CD4-positive, alpha-beta T cell (primary cell): ENCODE results near the gene UQCRQ. TPM values are rescaled to one million over a fixed set of nuclear protein-coding genes. Genes with fewer than 3 reads are reported as not detected.
A peak's percentile ranks its signal among the peaks of the same experiment; 100 is the strongest.

ENCODE experiments used
- ATAC-seq: fragments of 200-7000 bp; cut with Tn5 transposase; one replicate; pipeline ENCODE4 v1.10.0; 2022; ENCODE audit warnings: mild to moderate bottlenecking; ENCODE audit not compliant: poor library complexity
- CTCF ChIA-PET: fragments of 350-600 bp; sonication (Branson Sonifier 250); formaldehyde crosslinking; loops from one replicate; lab custom pipeline; 2021; ENCODE audit warnings: antibody characterized with exemption, inconsistent platforms; lab: Charles Lee
- POLR2A ChIA-PET: fragments of 350-600 bp; sonication (Branson Sonifier 250); formaldehyde crosslinking; loops from one replicate; lab custom pipeline; 2021; ENCODE audit warnings: antibody characterized with exemption, inconsistent platforms; lab: Charles Lee
- DNase-seq, 14 experiments: peaks; one replicate each; pipeline ENCODE4 v3.0.0-alpha.2; 2013 to 2020; ENCODE audit warnings: mixed read lengths in 2 of 14
- H3K27ac ChIP-seq, 2 donors: one replicate each; pipeline versions ENCODE4 v1.5.1 to v1.7.0; 2013; ENCODE audit warnings: low read length in 2 of 2, low read depth in 1 of 2, mild to moderate bottlenecking in 1 of 2
- H3K27me3 ChIP-seq, 2 experiments: 1 replicate in 1 of 2; 2 replicates in 1 of 2; pipeline versions ENCODE4 v1.6.1 to v1.7.0; 2013; ENCODE audit warnings: low read length in 2 of 2, control low read depth in 1 of 2, mild to moderate bottlenecking in 1 of 2, moderate library complexity in 1 of 2; ENCODE audit not compliant: insufficient read depth in 2 of 2, control insufficient read depth in 1 of 2
- H3K36me3 ChIP-seq: one replicate; pipeline ENCODE4 v1.6.1; 2013; ENCODE audit warnings: low read length, control low read depth; ENCODE audit not compliant: insufficient read depth
- H3K4me1 ChIP-seq: one replicate; pipeline ENCODE4 v1.6.1; 2013; ENCODE audit warnings: low read length, control low read depth; ENCODE audit not compliant: insufficient read depth
- H3K4me3 ChIP-seq: one replicate; pipeline ENCODE4 v1.5.1; 2013; ENCODE audit warnings: mild to moderate bottlenecking, low read length, moderate library complexity
- H3K9me3 ChIP-seq, 2 experiments: 1 replicate in 1 of 2; 2 replicates in 1 of 2; pipeline versions ENCODE4 v1.6.1 to v1.7.0; 2013; ENCODE audit warnings: low read length in 2 of 2, mild to moderate bottlenecking in 2 of 2, control low read depth in 1 of 2, moderate library complexity in 1 of 2; ENCODE audit not compliant: control insufficient read depth in 1 of 2, insufficient read depth in 1 of 2
- H3K27ac Mint-ChIP-seq: one replicate; pipeline ENCODE4 v1.8.0; 2020; ENCODE audit warnings: mixed read lengths
- H3K27me3 Mint-ChIP-seq: one replicate; pipeline ENCODE4 v1.8.0; 2021; ENCODE audit warnings: mixed read lengths
- H3K36me3 Mint-ChIP-seq: one replicate; pipeline ENCODE4 v1.8.0; 2021; ENCODE audit warnings: low read depth, mixed read lengths
- H3K4me1 Mint-ChIP-seq: one replicate; pipeline ENCODE4 v1.8.0; 2021; ENCODE audit warnings: low read depth, mixed read lengths
- H3K4me3 Mint-ChIP-seq: one replicate; pipeline ENCODE4 v1.8.0; 2020; ENCODE audit warnings: mild to moderate bottlenecking, mixed read lengths
- H3K9me3 Mint-ChIP-seq: one replicate; pipeline ENCODE4 v1.8.0; 2020; ENCODE audit warnings: mixed read lengths
- intact Hi-C, 2 experiments: fragments of 100-400 bp; cut with DNase I in 1 of 2; cut with micrococcal nuclease in 1 of 2; formaldehyde crosslinking; loops; one replicate each; pipeline versions ENCODE4 v1.15.1 to v1.9.0; 2023 to 2025; cut with DNase I, micrococcal nuclease
- total RNA-seq, 174 experiments: library from RNA in 2 of 174; stranded (reverse) in 2 of 174; gene quantifications; one replicate each; pipeline ENCODE4 v1.2.3 and lab custom pipeline; 2021 to 2026
- TF ChIP-seq, protein P1 (sequence below): fragments of 200-600 bp; IDR thresholded peaks from one replicate; pipeline ENCODE4 v1.8.0; 2022; ENCODE audit warnings: antibody characterized with exemption, mild to moderate bottlenecking

Gene UQCRQ
- total RNA-seq, 2 experiments from 2014 or later: 119 to 132 TPM

DNA sequence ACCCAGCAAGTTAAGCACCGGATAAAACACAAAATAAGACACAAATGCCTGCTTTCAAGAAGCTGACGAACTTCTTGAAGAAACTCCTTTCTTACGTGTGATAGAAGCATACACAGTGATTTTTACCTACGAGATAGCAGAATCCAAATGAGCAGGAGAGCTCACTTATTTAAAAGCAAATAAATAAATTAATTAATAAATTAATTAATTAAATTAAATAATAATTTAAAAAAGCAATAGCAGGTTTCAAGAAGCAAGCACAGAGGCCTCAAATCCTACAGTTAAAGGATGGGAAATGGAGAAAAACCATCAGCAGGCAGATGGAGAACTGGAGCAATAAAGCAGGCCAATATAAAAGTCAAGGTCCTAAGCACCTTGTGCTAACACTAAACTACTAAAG lies 24.4 kb downstream of the UQCRQ start:
- ATAC-seq (no peak), DNase-seq (no peak)
- POLR2A ChIA-PET: no interaction called here
- no peak overlapping the region for H3K27ac Mint-ChIP-seq
- H3K36me3 Mint-ChIP-seq: peaks cover 88% of the 10 kb centered on the region
- Histone ChIP-seq H3K9me3 (no peaks in the 10 kb centered on the region), H3K27ac (no peak overlapping the region), H3K27me3 (no peaks in the 10 kb centered on the region), H3K4me3 (no peak overlapping the region), H3K4me1 (no peaks in the 10 kb centered on the region), H3K36me3 (peaks cover 93% of the 10 kb centered on the region)
- no peaks in the 10 kb centered on the region for H3K4me1 Mint-ChIP-seq
- no peak overlapping the region for H3K4me3 Mint-ChIP-seq
- intact Hi-C loops: no loop called here
- no peaks in the 10 kb centered on the region for H3K9me3 Mint-ChIP-seq
- H3K27me3 Mint-ChIP-seq: no peaks in the 10 kb centered on the region
- TF ChIP-seq, protein P1, sequence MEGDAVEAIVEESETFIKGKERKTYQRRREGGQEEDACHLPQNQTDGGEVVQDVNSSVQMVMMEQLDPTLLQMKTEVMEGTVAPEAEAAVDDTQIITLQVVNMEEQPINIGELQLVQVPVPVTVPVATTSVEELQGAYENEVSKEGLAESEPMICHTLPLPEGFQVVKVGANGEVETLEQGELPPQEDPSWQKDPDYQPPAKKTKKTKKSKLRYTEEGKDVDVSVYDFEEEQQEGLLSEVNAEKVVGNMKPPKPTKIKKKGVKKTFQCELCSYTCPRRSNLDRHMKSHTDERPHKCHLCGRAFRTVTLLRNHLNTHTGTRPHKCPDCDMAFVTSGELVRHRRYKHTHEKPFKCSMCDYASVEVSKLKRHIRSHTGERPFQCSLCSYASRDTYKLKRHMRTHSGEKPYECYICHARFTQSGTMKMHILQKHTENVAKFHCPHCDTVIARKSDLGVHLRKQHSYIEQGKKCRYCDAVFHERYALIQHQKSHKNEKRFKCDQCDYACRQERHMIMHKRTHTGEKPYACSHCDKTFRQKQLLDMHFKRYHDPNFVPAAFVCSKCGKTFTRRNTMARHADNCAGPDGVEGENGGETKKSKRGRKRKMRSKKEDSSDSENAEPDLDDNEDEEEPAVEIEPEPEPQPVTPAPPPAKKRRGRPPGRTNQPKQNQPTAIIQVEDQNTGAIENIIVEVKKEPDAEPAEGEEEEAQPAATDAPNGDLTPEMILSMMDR: no peak
- CTCF ChIA-PET: interaction anchor here (0.7 kb wide), 1 partner anchor 136 kb away, joined by 5 read pairs; no protein-coding TSS in a partner anchor

DNA sequence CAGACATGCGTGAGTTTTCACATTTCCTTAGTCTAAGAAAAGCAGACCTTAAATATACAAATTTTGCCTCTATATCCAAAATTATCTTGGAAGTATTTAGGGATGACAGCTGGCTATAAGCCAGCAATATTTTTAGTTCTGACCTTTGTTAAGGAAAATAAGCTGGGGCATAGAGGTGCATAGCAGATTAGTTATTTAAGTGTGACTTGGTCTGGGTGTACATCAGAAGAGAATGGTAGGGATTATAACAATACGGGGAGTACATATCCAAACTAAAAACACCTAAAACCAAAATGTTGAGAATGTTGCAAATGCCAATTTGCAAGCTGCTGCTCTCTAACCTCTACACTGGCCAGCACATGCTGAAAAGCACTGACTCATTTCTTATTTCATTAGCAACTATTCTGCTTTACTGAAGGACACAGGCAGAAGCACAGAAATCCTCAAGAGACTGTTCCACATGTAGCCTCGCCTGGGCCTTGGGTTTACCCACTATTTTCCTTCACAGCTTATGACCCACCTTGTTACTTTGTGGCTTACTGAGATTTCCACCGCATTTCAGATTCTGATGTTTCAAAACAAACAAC lies 29.4 kb downstream of the UQCRQ start:
- POLR2A ChIA-PET: no interaction called here
- TF ChIP-seq, protein P1: no peak
- Histone ChIP-seq H3K4me3 (no peak overlapping the region), H3K27me3 (no peaks in the 10 kb centered on the region), H3K9me3 (no peaks in the 10 kb centered on the region), H3K27ac (no peak overlapping the region), H3K36me3 (peaks cover 79% of the 10 kb centered on the region), H3K4me1 (no peaks in the 10 kb centered on the region)
- Mint-ChIP-seq H3K4me1 (no peaks in the 10 kb centered on the region), H3K9me3 (no peaks in the 10 kb centered on the region), H3K27me3 (no peaks in the 10 kb centered on the region), H3K27ac (no peak overlapping the region), H3K36me3 (peaks cover 85% of the 10 kb centered on the region), H3K4me3 (no peak overlapping the region)
- DNase-seq (no peak), ATAC-seq (no peak)
- intact Hi-C loops: no loop called here
- CTCF ChIA-PET: interaction anchor here (1.3 to 1.7 kb wide), 2 partner anchors 12 to 21 kb away, joined by 3 to 6 read pairs; no protein-coding TSS in a partner anchor

DNA sequence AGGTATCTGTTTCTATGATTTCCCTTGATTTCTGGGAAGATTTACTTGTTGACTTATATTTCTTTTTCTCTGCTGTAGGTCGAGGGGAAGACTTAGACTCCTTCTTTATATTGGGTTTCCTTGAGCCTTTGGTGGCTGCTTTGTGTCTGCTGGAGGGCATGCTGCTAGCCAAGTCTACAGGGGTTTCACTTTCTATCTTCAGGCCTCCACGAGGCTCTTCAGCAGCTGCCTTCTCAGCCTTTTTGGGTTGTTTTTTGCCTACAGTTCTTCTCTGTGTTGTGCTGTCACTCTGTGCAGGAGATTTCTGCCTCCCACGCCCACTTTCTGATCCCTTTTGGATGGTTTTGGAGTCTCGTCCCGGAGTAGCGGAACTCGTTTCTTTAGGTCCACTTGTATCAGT lies 30.2 kb downstream of the UQCRQ start:
- no peaks in the 10 kb centered on the region for H3K9me3 ChIP-seq
- TF ChIP-seq, protein P1: no peak
- Mint-ChIP-seq H3K27ac (peak overlapping the region; percentile 49), H3K9me3 (no peaks in the 10 kb centered on the region), H3K27me3 (no peaks in the 10 kb centered on the region), H3K4me3 (peak overlapping the region; percentile 16), H3K36me3 (peaks cover 88% of the 10 kb centered on the region), H3K4me1 (no peaks in the 10 kb centered on the region)
- no peaks in the 10 kb centered on the region for H3K4me1 ChIP-seq
- no peak overlapping the region for H3K4me3 ChIP-seq
- no peak overlapping the region for H3K27ac ChIP-seq
- DNase-seq: no peak
- intact Hi-C loops: no loop called here
- peaks cover 75% of the 10 kb centered on the region for H3K36me3 ChIP-seq
- CTCF ChIA-PET: interaction anchor here (1.7 kb wide), 1 partner anchor 13 kb away, joined by 6 read pairs; no protein-coding TSS in a partner anchor
- POLR2A ChIA-PET: no interaction called here
- H3K27me3 ChIP-seq: no peaks in the 10 kb centered on the region
- no peak for ATAC-seq
